GM19452 (cell line): Measurements from ENCODE around the gene SIT1.

Experiments used
- ATAC-seq: cut with Tn5 transposase; IDR thresholded peaks from one replicate; pipeline ENCODE4 v1.9.1; 2021; ENCODE audit not compliant: unreplicated experiment

Gene SIT1

DNA sequence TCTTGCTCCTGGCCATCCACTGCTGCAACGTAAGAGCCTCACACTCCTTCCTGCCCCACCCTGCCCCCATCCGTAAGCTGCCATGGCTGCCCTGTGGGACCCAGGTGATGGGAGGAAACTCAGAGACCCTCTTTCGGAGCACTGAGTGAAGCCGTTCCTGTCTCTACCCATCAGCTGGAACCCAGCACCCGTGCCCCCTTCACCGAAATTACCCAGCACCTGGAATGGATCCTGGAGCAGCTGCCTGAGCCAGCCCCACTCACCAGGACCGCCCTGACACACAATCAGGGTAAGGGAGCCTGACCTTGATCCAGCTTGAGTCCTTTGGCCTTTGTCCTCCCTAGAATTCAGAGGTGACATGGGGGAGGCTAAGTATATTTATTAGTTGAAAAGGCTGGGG lies 42.5 kb downstream of the SIT1 start:
- ATAC-seq, result no peak

DNA sequence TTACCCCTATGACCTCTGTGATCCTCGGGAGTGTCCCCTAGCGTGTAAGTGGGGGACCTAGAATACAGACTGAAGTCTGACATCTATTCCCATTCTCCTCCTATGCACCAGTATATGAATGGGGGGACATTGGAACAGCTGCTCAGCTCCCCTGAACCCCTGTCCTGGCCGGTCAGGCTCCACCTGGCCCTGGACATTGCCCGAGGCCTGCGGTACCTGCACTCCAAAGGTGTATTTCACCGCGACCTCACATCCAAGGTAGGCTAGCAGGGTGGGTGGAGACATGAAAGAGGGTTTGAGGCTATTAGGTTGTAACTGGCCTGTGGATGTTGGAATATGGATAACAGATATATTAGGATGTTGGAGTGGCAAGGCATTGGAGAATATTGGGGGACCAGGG lies 44.0 kb downstream of the SIT1 start:
- no peak for ATAC-seq

GRCh38 chr9:35606138-35606504 lies 44.6 kb downstream of the SIT1 start:
- no peak for ATAC-seq

DNA sequence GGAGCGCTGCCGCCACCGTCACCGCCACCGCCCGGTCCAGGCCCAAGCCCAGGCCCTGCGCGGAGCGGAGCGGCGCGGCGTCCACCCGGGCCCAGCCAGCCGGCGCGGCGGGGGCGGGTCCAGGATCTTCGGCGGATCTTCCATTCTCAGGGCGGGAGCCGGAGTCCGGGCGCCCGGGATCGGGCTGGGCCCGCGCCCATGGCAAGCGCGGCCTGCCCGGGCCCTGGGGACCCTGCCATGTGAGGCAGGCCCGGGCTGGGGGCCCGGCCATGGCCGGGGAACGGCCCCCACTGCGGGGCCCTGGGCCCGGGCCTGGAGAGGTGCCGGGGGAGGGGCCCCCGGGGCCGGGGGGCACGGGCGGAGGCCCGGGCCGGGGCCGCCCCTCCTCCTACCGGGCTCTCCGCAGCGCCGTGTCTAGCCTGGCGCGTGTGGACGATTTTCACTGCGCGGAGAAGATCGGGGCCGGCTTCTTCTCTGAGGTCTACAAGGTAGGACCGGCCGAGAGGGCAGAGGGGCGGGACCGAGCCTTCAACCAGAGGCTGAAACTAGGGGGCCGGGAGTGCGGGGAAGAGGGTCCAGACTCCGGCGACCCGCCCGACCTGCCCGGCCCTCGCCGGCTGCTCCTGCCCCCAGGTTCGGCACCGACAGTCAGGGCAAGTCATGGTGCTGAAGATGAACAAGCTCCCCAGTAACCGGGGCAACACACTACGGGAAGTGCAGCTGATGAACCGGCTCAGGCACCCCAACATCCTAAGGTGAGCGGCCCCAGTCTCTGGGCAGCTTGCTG lies 45.2 kb downstream of the SIT1 start:
- peak; percentile 13 for ATAC-seq

GRCh38 chr9:35604578-35605350 lies 46.0 kb downstream of the SIT1 start, which contains the start of gene TESK1:
Gene TESK1, plus strand, starts transcription at chr9:35605262. Its CDS starts 358 bp downstream, at chr9:35605620.
- ATAC-seq, result peak; percentile 52

DNA sequence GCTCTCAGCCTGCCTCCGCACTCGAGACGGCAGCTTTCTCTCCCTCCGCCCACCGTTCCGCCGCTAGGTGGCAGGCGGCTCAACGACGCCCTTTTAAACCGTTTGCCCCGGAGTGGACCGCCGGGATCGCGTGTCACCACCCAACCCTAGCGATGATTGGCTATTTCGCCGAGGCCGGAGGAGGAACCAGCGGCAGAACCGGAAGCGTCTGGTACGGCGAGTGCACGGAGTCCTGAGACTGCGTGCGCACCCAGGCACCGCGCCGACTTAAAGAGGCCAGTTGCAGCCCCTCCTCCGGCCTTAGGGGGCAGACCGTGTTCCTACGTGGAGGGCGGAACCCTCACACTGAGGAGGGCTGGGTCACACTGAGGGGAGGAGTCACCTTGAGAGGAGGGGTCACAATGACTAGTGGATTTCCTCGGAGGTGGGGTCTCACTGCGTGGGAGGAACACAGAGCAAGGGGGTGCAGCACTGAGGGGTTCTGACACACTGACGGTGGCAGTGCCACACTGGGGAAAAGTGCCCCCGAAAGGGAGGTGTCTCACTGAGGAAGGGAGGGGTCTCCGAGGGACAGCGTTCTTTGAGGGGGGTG lies 46.6 kb downstream of the SIT1 start:
- ATAC-seq, result peak; percentile 88

DNA sequence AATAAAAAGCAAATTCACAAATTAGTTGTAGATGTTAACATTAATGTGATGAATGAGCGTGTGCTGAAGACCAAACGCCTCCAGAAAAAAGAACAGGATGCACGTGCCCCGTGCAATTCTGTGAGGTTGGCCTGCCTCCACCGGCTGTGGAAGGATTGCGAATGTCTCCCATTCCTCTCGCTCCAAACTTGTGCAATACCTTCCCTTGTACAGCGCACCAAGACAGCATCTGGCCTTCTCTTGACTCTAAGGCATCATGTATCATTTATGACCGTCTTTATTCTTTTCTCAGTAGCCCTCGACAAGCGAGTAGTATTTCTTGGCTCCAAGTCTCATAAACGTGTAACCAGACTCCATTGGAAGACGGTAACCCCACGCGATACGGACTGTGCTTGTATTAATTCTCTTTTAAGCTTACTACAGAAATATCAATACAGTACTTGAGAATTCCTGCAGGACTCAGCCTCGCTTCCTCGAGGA lies 47.2 kb downstream of the SIT1 start:
- no peak for ATAC-seq

GRCh38 chr9:35599763-35600604 lies 50.7 kb downstream of the SIT1 start:
- no peak for ATAC-seq
